Esophagus squamous epithelium (tissue), 5 donors: ENCODE results near the gene THOC6. TPM values are rescaled to one million over a fixed set of nuclear protein-coding genes. Genes with fewer than 3 reads are reported as not detected.

Experiments used
- DNase-seq: peaks from one replicate; lab custom pipeline; 2025; lab: John Stamatoyannopoulos, UW
- H3K27ac ChIP-seq, 4 donors: fragments of 200-600 bp; sonication (generic); one replicate each; pipeline ENCODE4 v1.5.1; 2016 to 2019; ENCODE audit warnings: mild to moderate bottlenecking in 1 of 4
- H3K27me3 ChIP-seq, 4 donors: fragments of 200-600 bp; sonication (generic); 1 replicate in 3 of 4; 2 replicates in 1 of 4; pipeline versions ENCODE4 v1.5.1 to v1.6.0; 2017 to 2021; ENCODE audit warnings: antibody characterized with exemption in 1 of 4
- H3K36me3 ChIP-seq, 3 donors: fragments of 200-600 bp; sonication (generic); one replicate each; pipeline ENCODE4 v1.5.1; 2016 to 2019
- H3K4me1 ChIP-seq, 3 donors: fragments of 200-600 bp; sonication (generic); one replicate each; pipeline ENCODE4 v1.5.1; 2017 to 2019
- H3K4me3 ChIP-seq, 4 donors: fragments of 200-600 bp; sonication (generic); 1 replicate in 3 of 4; 2 replicates in 1 of 4; pipeline ENCODE4 v1.5.1; 2016 to 2019; ENCODE audit warnings: mild to moderate bottlenecking in 2 of 4, moderate library complexity in 1 of 4
- H3K9me3 ChIP-seq, 3 donors: fragments of 200-600 bp; sonication (generic); one replicate each; pipeline ENCODE4 v1.5.1; 2016 to 2019
- POLR2A ChIP-seq, 4 donors: fragments of 450-650 bp; IDR thresholded peaks; one replicate each; pipeline ENCODE4 v1.6.1; 2017; ENCODE audit warnings: antibody characterized with exemption in 4 of 4, mild to moderate bottlenecking in 4 of 4, moderate library complexity in 3 of 4
- WGBS, 2 donors: methylation state at CpG; one replicate each; pipeline ENCODE4 v1.1.5; 2018; 5-methylcytosine and 5-hydroxymethylcytosine counted together
- intact Hi-C: fragments of 100-400 bp; cut with DNase I; formaldehyde crosslinking; loops from one replicate; pipeline ENCODE4 v1.15.0; 2022
- total RNA-seq, 4 donors: library from RNA; depleted of rRNA; stranded (reverse); fragments of >200 nt; gene quantifications; one replicate each; pipeline ENCODE4 v1.1.0, GENCODE V29; 2016
- TF ChIP-seq, protein P1 (sequence below), 6 experiments: fragments of 450-650 bp in 4 of 6; fragments of 200-600 bp in 2 of 6; sonication (generic) in 2 of 6; IDR thresholded peaks; one replicate each; pipeline ENCODE4 v1.5.1; 2016 to 2019; ENCODE audit warnings: antibody characterized with exemption in 6 of 6, mild to moderate bottlenecking in 4 of 6, moderate library complexity in 4 of 6
- donor health status: DM: yes; HTN: yes; CAD: no.

The THOC6 gene
- total RNA-seq, 4 donors from 2014 or later: 17.4 to 27.9 (median 25.8) TPM

GRCh38 chr16:3022208-3022683 is 1.6 kb upstream of the THOC6 start:
- DNase-seq: no peak
- WGBS, 2 donors: 12 to 16% methylated on average over 6 to 8 of the region's 8 CpGs
- intact Hi-C loops: no loop called here
- Histone ChIP-seq H3K4me1 (peaks cover 41 to 77% (median 45%) of the 10 kb centered on the region in 3 donors), H3K9me3 (no peaks in the 10 kb centered on the region), H3K27me3 (peaks cover 0 to 23% (median 4%) of the 10 kb centered on the region in 4 donors), H3K27ac (peak overlapping the region; percentile 92 to 98 (median 96)), H3K36me3 (peaks cover 4 to 21% (median 7%) of the 10 kb centered on the region in 3 donors), H3K4me3 (peak overlapping the region in 3 of 4 donors; percentile 67 to 79 (median 79))
- no peak for TF ChIP-seq POLR2A (IDR thresholded peaks at IDR 0.05)
- TF ChIP-seq, protein P1, sequence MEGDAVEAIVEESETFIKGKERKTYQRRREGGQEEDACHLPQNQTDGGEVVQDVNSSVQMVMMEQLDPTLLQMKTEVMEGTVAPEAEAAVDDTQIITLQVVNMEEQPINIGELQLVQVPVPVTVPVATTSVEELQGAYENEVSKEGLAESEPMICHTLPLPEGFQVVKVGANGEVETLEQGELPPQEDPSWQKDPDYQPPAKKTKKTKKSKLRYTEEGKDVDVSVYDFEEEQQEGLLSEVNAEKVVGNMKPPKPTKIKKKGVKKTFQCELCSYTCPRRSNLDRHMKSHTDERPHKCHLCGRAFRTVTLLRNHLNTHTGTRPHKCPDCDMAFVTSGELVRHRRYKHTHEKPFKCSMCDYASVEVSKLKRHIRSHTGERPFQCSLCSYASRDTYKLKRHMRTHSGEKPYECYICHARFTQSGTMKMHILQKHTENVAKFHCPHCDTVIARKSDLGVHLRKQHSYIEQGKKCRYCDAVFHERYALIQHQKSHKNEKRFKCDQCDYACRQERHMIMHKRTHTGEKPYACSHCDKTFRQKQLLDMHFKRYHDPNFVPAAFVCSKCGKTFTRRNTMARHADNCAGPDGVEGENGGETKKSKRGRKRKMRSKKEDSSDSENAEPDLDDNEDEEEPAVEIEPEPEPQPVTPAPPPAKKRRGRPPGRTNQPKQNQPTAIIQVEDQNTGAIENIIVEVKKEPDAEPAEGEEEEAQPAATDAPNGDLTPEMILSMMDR (IDR thresholded peaks at IDR 0.05): no peak

DNA sequence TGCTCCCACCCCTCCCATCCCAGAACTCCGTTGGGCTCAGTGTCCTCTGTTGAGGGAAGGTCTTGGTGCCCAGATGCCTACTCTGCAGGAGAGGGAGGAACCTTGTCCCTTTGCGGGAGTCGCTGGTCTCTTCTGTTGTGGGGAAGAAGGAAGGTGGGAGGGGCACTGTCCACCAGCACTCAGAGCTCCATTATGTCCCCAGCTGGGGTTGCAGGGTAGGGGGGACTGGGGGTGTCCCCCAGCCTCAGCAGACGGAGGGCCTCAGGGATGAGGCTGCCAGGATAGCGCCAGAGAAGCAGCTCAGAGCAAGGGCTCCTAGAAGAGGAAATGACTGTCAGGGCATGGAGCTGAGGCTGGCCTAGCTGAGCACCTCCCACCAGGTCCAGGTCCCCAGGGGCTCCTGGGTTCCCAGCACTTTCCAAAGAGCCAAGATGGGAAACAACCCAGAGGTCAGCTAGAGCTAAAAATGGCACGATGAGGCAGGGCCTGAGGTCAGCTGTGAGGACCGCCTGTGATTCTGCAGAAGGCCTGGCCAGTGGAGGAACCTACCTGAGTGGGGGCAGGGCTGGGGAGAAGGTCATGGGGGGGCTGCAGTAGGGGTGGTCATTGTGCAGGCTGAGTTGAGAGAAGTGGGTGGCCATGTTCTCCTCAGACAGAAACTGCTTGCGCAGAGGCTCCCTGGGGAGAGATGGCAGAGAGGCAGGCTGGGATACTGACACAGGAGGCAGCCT is 986 bp upstream of the THOC6 start:
- peaks cover 5 to 27% (median 9%) of the 10 kb centered on the region in 3 donors for H3K36me3 ChIP-seq
- WGBS, 2 donors: 10 to 24% methylated on average over 2 to 3 of the region's 8 CpGs
- no peaks in the 10 kb centered on the region for H3K9me3 ChIP-seq
- H3K27me3 ChIP-seq: peaks cover 0 to 17% (median 2%) of the 10 kb centered on the region in 4 donors
- DNase-seq: no peak
- peak overlapping the region; percentile 92 to 98 (median 96) for H3K27ac ChIP-seq
- TF ChIP-seq POLR2A (IDR thresholded peaks at IDR 0.05): no peak
- TF ChIP-seq, protein P1 (IDR thresholded peaks at IDR 0.05): no peak
- peak overlapping the region in 3 of 4 donors; percentile 65 to 79 (median 79) for H3K4me3 ChIP-seq
- peaks cover 41 to 76% (median 46%) of the 10 kb centered on the region in 3 donors for H3K4me1 ChIP-seq
- intact Hi-C loops: no loop called here

DNA sequence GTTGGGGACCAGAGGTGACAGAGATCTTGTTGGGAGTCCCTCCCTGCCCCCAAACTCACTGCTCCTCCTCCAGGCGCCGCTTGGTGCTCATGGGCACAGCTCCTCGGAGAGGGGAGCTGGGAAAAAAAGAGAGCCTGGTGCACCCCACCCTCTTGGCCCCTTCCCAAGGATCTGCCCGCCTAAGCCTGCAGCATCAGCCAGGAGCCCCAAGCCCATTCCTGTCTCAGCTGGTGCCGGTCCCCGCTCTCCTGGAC is 493 bp upstream of the THOC6 start:
- Histone ChIP-seq H3K9me3 (no peaks in the 10 kb centered on the region), H3K27ac (peak overlapping the region; percentile 92 to 98 (median 96)), H3K36me3 (peaks cover 5 to 29% (median 9%) of the 10 kb centered on the region in 3 donors), H3K27me3 (peaks cover 0 to 13% (median 0%) of the 10 kb centered on the region in 4 donors), H3K4me1 (peaks cover 42 to 76% (median 51%) of the 10 kb centered on the region in 3 donors), H3K4me3 (peak overlapping the region; percentile 42 to 79 (median 72))
- 11 to 20% methylated on average over 3 of the region's 6 CpGs for WGBS, 2 donors
- no peak for TF ChIP-seq POLR2A (IDR thresholded peaks at IDR 0.05)
- TF ChIP-seq, protein P1 (IDR thresholded peaks at IDR 0.05): no peak
- intact Hi-C loops: no loop called here
- DNase-seq: no peak

GRCh38 chr16:3025032-3026002 is 1.5 kb downstream of the THOC6 start:
- no peak overlapping the region for H3K27ac ChIP-seq
- no peak overlapping the region for H3K4me3 ChIP-seq
- H3K9me3 ChIP-seq: no peaks in the 10 kb centered on the region
- intact Hi-C loops: no loop called here
- peaks cover 0 to 21% (median 0%) of the 10 kb centered on the region in 4 donors for H3K27me3 ChIP-seq
- DNase-seq: no peak
- H3K36me3 ChIP-seq: peaks cover 5 to 32% (median 9%) of the 10 kb centered on the region in 3 donors
- TF ChIP-seq POLR2A (IDR thresholded peaks at IDR 0.05): no peak
- TF ChIP-seq, protein P1 (IDR thresholded peaks at IDR 0.05): no peak
- 89 to 90% methylated on average over 12 to 15 of the region's 18 CpGs for WGBS, 2 donors
- H3K4me1 ChIP-seq: peaks cover 52 to 80% (median 56%) of the 10 kb centered on the region in 3 donors
